ENCODE measurements around the gene ATP6V0E1.
"Not testable (repeated sequence)": the region's sequence is repeated elsewhere in the genome, so short reads cannot be mapped to it uniquely, and the experiment has no call there.

ATP6V0E1 gene

DNA sequence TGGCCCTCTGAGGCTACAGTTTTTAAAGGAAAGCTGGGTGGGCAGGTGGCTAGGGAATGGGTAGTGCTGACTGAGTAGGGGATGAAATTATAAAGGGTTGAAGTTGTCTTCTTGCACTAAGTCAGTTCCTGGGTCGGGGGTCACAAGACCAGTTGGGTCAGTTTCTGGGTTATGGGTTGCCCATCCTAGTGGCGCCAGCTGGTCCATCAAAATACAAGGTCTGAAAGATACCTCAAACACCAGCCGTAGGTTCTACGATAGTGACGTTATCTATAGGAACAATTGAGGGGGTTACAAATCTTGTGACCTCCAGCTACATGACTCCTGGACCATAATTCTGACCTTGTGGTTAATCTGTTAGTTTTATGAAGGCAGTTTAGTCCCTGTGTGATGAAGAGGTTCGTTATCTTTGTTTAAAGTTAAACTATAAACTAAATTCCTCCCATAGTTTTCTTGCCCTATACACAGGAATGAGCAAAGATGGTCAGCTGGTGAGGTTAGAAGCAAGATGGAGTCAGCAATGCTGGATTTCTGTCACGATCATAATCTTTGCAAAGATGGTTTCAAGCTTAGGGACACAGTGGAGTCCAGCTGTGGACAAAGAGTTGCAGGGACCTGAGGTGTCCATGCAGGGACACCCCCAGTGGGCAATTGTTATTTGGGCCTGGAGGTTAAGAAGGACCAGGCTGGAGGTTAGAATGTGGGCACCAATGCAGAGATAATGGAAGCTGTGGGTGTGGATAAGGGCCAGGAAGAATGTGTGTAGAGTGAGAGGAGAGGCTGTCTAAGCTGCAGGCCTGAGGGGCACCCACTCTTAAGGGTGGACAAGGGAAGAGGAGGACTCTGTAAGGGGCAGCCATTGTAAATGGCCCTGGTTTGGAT lies 58.6 kb downstream of the ATP6V0E1 start:
- DNase-seq: no peak

DNA sequence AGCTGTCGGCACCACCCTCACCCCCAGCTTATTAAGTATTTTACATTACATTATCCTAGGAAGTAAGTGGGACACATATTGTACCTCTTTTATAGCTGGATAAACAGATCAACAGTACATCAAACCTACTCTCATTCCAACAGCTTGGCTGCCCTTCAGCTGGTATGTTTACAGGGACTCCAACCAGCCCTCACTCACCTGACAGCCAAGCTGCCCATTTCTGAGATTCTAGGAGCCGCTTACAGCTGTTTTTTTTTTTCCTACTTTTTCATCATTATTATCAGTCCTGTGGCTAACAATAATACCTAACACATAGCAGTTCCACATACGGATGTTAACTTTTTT lies 59.2 kb downstream of the ATP6V0E1 start:
- DNase-seq: no peak

DNA sequence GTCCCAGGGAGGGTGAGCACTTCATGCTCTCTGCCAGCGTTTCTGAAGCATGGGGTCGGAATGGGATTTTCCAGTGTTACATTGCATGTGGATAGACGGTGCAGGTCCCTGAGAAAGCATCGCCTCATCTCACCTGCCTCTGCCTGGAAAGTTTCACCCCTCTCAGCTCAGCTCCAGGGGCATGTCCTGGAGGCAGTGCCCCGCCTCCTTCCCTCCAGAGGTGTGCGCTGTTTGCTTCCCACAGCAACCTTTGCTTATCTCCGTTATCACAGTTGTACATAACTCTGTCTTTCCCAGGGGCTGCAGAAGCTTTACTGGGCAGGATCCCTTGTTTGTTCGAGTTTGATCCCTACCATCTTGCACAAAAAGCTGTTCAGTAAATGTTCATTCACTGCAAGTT lies 61.9 kb downstream of the ATP6V0E1 start:
- no peak for DNase-seq

DNA sequence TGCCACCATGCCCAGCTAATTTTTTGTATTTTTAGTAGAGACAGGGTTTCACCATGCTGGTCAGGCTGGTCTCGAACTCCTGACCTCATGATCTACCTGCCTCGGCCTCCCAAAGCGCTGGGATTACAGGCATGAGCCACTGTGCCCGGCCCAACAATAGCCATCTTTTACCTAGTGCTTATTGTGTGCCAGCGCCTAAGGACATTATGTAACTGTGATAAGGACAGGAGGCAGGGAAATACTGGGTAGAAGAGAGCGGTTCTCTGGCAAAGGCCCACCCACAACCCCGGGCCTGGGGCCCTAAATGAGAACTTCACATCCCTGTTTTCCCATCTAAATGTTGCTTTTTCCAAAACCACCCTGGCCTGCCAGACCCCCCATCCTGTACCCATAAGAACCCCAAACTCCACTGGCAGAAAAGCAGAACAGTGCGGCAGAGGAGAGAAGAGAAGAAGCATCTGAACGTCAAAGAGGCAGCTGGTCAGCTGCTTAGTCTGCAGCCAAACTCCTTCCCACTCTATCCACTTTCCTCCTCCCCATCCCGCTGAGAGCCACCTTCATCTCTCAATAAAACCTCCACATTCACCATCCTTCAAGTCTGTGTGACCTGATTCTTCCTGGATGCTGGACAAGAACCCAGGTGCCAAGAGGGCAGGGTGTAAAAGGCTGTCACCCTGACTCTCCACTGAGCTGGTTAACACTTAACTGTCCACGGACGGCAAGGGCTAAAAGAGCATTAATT lies 63.7 kb downstream of the ATP6V0E1 start:
- not testable (repeated sequence) for DNase-seq

DNA sequence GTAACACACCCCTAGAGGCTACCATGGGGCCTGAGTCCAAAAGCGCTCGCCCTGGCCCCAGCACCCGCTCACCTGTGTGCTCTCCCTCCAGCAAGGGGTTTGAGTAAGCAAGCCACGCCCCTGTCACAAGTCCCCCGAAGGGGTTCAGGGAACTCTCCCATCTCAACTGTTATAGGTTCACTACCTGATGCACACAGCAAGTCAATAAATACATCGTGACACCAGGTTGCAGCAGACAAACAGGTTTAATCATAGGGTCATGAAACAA lies 64.2 kb downstream of the ATP6V0E1 start:
- DNase-seq: no peak

DNA sequence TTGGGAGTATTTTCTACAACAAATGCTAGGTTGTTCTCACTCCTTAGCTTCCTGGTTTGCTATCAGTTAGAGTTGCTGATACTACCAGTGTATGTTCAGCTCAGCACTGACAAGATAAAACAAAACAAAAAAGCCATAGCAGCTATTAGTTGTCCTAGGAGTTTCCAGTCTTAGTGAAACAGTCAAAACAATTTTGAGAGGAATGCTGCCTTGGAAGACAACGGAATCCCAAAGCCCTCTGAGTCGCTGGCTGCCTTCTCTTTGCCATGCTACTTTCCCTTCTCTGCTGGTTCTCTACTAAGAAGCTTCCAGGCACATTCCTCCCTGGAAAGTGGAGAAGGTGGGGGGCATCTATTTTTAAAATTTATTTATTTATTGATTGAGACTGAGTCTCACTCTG lies 67.2 kb downstream of the ATP6V0E1 start:
- no peak for DNase-seq

DNA sequence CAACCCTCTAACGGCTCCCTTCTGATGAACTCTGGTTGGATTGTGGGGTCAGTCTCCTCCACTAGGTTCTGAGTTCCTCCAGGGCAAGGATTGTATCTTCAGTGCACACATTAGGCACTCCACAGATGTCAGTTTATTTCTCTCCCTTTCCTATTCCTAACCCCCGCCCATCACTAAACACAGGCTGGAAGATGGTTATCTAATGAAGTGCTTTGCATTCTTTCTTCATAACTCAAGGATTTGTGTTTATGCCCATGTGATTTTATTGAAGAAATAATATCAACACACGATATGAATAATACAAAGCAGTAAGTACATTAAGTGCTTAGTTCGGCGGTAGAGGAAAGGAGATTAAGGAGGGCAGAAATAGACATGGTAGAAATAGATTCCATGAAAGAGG lies 68.2 kb downstream of the ATP6V0E1 start:
- DNase-seq: no peak

DNA sequence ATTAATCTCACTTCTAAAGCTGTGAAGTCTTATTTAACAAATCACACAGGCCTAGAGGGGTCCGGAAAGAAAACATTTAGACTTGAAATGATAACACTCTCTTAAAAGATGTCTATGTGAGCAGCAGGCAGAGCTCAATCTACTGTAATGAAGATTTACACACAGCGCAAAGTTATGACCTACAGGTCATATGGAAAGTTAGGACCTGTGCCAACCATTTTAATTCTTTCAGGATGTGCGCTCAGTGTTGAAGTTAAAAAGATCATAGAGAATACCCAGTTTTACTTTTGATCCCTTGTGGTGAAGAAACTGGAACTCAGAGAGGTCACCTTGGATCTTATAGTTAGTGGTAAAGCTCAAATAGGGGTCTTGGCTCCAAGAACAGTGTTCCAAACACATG lies 69.5 kb downstream of the ATP6V0E1 start:
- DNase-seq: no peak

DNA sequence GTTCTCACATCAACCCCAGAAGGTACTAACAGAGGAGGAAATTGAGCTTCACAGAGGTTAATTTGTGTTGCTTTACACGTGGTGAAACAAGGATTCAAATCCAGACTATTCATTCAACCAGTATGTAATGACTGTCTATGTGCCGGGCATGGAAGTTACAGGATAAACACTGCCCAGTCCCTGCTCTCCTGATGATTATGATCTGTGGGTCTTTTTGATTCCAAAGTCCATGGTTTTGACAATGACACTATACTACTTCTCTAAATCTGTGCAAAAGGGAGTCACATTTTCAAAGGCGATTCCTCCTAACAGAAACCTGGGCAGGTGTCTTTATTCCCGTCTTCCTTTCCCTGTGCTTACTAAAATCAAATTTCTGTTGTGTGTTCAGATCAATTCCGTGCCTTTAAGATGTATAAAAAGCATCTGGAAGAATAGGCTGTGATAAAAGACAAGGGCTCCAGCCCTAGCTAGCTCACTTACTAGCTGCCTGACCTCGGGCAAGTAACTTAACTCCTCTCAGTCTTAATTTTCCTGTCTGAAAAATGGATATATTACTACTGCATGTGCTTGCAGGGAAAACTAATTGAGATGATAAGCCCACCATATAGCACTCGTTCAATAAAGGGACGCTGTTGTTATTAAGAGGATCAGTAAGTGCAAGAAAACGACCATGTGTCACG lies 71.6 kb downstream of the ATP6V0E1 start:
- DNase-seq: no peak

DNA sequence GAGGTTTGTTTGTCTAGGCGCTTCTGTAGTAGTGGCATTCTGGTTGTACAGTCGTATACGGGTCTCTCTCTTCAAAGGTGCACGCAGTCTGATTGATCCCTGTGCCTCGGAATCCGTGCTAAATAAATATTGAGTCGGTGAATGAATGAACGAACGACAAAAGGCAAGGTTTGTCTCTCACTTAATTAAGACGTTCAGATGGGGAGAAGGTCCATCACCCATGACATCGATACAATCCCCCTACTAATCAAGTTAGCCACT lies 72.1 kb downstream of the ATP6V0E1 start:
- no peak for DNase-seq

DNA sequence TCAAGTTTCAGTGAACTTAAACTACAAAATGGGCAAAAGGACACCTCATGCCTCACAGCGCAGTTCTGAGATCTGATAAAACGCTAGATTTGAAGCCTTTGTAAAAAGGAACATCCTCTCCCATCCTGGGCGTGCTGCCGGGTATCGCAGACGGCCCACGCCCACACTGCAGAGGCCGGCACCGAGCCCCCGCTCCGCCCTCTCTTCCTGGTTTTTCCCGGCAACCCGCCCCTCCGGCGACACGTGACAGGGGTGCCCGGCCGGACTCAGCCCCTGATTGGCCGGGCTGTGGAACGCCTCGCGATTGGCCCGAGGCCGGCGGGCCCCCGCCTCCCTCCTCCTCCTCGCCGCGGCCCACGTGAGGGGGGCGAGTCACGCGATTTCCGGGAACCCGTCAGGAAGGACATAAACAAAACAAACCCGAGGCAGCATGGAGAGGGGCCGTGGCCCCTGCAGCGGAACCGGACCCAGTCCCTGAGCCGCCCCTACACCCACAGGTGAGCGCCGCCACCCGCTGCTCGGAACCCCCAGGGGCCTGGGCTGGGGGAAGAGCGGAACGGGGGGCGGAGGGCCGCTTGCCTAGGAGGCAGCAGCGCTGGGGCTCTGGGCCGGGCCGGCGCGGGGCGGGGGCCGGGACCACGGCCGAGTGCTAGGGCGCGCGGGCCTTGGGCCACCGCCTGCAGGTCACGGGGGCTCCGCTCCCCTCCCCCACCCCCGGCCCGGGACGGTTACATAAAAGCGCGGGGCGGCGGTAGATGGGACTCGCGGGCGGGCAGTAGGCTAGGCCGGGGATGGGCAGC lies 72.6 kb downstream of the ATP6V0E1 start, which contains the start of gene CREBRF:
TSS of gene CREBRF (plus strand) at position 370 of the 800 bp plus-strand sequence. CDS start 24,424 bp downstream, outside the sequence.
- peak; percentile 95 for DNase-seq

DNA sequence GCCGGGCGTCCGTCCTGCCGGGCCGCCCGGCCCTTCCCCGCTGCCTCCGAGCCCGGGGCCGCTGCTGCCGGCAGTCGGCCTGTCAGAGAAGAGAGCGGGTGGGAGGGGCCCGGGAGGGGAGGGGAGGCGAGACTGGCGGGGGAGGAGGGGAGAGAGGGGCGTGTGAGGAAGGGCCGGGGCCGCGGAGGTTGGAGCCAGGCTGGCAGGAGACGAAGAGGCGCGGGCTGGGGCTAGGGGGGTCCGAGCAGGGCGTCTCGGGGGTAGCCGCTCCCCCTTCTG lies 73.2 kb downstream of the ATP6V0E1 start:
- DNase-seq: peak; percentile 66

DNA sequence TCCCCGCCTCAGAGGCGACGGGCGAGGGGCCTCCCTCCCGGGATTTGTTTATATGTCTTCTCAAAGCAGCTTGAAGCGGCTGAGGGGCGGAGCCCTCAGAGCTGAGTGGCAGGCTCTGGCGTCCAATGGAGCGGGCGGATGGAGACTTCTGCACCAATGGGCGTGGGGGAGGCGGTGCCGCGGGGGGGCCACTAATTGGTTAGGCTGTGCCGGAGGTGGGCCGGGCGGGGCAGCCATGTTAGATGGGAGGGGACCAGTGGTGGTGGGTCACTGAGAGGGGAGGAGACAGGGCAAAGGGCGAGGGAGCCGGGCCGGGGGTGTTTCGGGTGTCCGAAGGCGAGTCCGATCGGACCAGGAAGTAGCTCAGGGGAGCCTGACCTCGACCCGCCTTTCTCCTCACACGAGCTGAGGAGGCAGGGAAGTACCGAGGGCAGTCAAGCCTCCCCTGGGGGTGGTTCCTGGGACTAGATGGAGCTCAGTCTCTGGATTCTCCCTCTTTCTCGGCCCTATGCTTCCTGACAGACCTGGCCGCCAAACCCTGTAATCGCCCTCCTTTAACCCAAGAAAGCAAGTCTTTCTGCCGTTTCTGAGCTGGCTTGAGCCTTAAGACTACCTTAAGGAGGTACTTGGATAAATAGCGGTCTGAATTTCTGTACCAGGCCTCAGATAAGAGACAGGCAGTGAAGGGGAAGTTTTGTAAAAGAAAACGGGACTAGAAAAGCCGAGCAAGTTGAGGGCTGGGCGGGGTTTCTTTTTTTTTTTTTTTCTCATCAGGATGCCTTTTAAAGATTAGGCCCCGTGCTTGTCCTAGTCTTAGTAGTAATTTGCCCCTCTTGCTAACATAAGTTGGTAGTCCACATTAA lies 73.7 kb downstream of the ATP6V0E1 start:
- peak; percentile 93 for DNase-seq

DNA sequence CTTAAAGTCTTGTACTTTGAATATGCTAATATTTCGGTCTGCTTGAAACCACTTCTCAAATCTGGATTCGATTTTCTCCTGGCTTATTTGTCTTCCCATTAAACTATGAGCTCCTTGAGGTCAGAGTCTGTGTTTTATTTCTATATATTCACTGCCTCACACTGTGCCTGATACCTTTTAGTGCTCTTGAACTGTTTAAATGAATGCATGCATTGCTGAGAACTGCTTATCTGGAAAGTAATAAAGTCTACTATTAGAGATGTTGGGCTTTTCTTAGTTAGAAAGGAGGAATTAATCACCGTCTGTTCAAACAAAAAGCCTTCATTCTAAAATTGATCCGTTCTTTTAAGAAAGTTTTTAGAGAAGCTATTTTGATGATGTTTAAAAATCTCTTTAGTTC lies 78.6 kb downstream of the ATP6V0E1 start:
- no peak for DNase-seq

DNA sequence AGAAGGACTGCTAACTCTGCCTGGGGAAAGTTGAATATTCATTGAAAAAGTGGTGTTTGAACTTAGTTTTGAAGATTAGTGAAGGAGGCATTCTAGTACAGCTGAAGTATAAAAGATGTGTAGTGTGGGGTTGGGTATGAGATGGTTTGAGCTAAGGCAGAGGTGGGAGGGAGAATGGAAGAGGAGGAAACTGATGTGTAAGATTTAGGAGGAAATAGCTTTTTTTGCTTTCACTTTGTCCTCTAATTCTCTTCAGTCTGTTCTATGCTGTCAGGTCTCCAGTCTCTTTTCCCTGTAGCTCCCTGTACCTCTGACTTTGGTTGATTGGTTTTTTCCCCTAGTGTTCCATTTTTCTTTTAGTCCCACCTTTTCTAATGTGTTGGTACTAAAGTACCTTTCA lies 81.6 kb downstream of the ATP6V0E1 start:
- DNase-seq: no peak

DNA sequence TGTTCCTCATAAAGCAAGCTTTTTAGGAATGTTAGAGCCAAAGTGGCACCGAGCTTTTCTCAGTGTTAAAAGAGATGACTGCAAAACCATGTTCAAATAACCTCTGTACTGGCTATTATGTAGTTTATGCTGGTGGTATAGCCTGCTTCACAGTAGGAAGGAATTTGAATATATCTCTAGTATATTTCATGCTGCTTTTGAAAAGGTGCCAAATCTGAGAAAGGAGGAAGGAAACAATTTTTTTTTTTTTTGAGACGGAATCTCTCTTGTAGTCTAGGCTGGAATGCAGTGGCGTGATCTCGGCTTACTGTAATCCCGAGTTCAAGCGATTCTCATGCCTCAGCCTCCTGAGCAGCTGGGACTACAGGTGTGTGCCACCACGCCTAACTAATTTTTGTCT lies 86.1 kb downstream of the ATP6V0E1 start:
- DNase-seq: no peak

DNA sequence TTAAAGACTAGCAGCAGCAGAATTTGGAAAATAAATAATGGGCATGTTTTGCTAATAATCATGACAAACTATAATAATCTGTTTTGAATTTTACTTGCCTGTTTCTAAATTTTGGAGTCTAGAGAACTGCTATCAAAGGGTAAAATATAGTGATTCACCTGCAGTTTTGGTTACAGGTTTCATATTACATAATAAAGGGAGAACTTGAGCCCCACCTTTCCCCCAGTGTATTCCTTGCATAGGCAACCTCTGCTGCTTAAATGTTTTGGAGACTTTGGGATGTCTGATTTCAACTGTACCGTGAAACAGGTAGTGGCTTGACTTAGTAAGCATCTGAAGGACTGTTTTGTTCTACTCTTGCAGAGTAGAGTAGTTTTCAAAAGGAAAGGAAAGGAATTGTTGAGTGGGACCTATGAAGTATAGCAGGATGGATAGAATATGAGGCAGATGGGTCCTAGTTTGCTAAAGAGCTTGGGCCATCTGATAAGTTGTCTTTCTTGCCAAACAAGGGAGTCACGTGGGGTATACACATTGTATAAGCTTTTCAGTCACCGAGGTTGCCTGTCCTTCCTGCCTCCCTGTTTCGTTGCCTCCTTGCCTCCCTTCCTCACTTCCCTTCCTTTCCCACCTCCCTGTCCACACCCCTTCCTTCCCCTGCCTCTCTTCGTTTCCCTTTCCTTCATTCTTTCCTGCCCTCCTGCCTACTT lies 91.7 kb downstream of the ATP6V0E1 start:
- no peak for DNase-seq

DNA sequence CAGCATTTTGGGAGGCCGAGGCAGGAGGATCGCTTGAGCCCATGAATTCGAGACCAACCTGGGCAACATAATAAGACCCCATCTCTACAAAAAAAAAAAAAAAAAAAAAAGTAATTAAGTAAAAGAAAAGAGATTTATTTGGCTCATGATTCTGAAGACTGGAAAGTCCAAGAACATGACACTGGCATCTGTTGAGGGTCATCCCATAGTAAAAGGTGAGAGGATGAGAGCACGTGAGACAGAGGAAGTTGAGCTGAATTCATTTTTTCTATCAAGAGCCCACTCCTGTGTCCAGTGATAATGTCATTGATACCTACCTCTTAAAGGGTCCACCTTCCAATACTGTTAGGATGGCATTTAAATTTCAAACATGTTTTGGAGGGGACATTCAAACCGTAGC lies 92.4 kb downstream of the ATP6V0E1 start:
- DNase-seq: no peak

DNA sequence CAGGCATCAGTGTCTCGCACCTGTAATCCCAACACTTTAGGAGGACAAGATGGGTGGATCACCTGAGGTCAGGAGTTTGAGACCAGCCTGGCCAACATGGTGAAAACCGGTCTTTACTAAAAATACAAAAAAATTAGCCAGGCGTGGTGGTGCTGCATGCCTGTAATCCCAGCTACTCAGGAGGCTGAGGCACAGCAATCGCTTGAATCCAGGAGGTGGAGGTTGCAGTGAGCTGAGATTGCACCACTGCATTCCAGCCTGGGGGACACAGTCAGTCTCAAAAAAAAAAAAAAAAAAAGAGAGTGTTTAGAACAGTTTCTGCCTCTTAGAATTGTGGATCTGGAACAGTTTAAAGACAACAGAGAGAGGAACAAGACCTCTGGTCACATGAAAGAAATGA lies 92.9 kb downstream of the ATP6V0E1 start:
- not testable (repeated sequence) for DNase-seq

DNA sequence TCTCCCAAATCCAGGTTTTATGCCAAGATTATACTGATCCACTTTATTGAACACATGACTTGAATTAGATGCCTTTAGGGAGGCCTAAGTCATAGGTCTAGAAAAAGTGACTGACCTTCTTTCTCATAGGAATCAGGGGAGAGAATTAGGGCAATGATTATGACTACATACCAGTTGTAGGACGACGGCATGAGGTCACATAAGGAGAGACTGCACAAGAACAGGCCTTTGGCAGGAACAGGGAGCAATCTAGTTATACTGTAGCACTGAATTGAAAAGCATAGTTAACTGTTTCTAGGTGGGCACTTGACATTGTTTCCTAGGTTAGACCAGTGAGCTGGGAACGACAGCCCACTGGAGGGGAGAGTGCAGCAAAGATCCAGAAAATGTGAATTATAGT lies 95.3 kb downstream of the ATP6V0E1 start:
- no peak for DNase-seq

All from amniotic stem cell (primary cell).